Esophagus squamous epithelium (tissue), 4 donors: ENCODE measurements around the gene CFAP119.

ENCODE experiments used
- CTCF ChIP-seq, 6 experiments: fragments of 450-650 bp in 4 of 6; fragments of 200-600 bp in 2 of 6; sonication (generic) in 2 of 6; IDR thresholded peaks; one replicate each; pipeline ENCODE4 v1.5.1; 2016 to 2019; ENCODE audit warnings: antibody characterized with exemption in 6 of 6, mild to moderate bottlenecking in 4 of 6, moderate library complexity in 4 of 6
- POLR2A ChIP-seq, 4 donors: fragments of 450-650 bp; IDR thresholded peaks; one replicate each; pipeline ENCODE4 v1.6.1; 2017; ENCODE audit warnings: antibody characterized with exemption in 4 of 4, mild to moderate bottlenecking in 4 of 4, moderate library complexity in 3 of 4

DNA sequence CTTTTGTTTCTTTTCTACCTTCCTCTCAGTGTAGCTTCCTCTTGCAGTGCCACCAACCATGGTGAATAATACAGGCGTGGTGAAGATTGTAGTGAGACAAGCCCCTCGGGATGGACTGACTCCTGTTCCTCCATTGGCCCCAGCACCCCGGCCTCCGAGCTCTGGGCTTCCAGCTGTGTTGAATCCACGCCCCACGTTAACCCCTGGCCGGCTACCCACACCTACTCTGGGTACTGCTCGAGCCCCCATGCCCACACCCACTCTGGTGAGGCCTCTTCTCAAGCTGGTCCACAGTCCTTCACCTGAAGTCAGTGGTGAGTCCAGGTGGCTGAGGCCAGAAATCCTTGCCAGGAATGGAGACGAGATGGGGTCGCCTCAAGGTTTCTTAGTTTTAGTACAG lies 38.9 kb downstream of the CFAP119 start:
- no peak for TF ChIP-seq CTCF (IDR thresholded peaks at IDR 0.05)
- no peak for TF ChIP-seq POLR2A (IDR thresholded peaks at IDR 0.05)
